SU-DHL-6 (cell line): ENCODE data around the gene PEX10.

ENCODE experiments used
- H2AFZ ChIP-seq: fragments of 200-600 bp; sonication (generic); 2 replicates; pipeline ENCODE4 v1.6.1; 2014; ENCODE audit warnings: low read depth, mild to moderate bottlenecking, moderate library complexity, mixed read lengths, antibody characterized with exemption, low read length; ENCODE audit not compliant: severe bottlenecking
- H3F3A ChIP-seq: fragments of 200-600 bp; shearing (Covaris generic); 2 replicates; pipeline ENCODE4 v1.6.0; 2016; ENCODE audit warnings: antibody characterized with exemption, mild to moderate bottlenecking; ENCODE audit not compliant: insufficient read depth
- H3K27ac ChIP-seq: fragments of 200-600 bp; sonication (generic); 2 replicates; pipeline ENCODE4 v1.5.1; 2016; ENCODE audit warnings: low read depth, mild to moderate bottlenecking, low read length, moderate library complexity, mixed read lengths
- H3K27me3 ChIP-seq: fragments of 200-600 bp; sonication (generic), shearing (Covaris generic); 2 replicates; pipeline ENCODE4 v1.6.0; 2014; ENCODE audit warnings: mild to moderate bottlenecking, low read length
- H3K36me3 ChIP-seq: fragments of 200-600 bp; sonication (generic); 2 replicates; pipeline ENCODE4 v1.6.1; 2014; ENCODE audit warnings: mild to moderate bottlenecking, low read length, mixed read lengths
- H3K4me2 ChIP-seq: fragments of 300-600, 200-600 bp; shearing (Covaris generic), sonication (generic); 2 replicates; pipeline ENCODE4 v1.6.0; 2014; ENCODE audit warnings: low read length, low read depth, mild to moderate bottlenecking; ENCODE audit not compliant: poor library complexity, severe bottlenecking
- H3K4me3 ChIP-seq: fragments of 200-600 bp; sonication (generic); 2 replicates; pipeline ENCODE4 v1.5.1; 2014; ENCODE audit warnings: antibody characterized with exemption, low read length, mild to moderate bottlenecking, mixed read lengths; ENCODE audit not compliant: insufficient read depth, poor library complexity, severe bottlenecking
- H3K79me2 ChIP-seq: fragments of 200-600 bp; sonication (generic); 2 replicates; pipeline ENCODE4 v1.6.1; 2014; ENCODE audit warnings: mild to moderate bottlenecking, low read length, moderate library complexity; ENCODE audit not compliant: insufficient read depth
- H3K9ac ChIP-seq: fragments of 200-600 bp; sonication (generic); 2 replicates; pipeline ENCODE4 v1.7.0; 2014; ENCODE audit warnings: mild to moderate bottlenecking, low read length
- H3K9me2 ChIP-seq: fragments of 200-600 bp; sonication (generic); replicated peaks from 2 replicates; pipeline ENCODE4 v1.6.1; 2014; ENCODE audit warnings: low read length; ENCODE audit not compliant: insufficient read depth
- H3K9me3 ChIP-seq: fragments of 200-600 bp; sonication (generic); 2 replicates; pipeline ENCODE4 v1.6.1; 2014; ENCODE audit warnings: low read length, mixed read lengths; ENCODE audit not compliant: insufficient read depth
- H4K20me1 ChIP-seq: fragments of 200-600 bp; sonication (generic); 2 replicates; pipeline ENCODE4 v1.6.1; 2014; ENCODE audit warnings: low read depth, mild to moderate bottlenecking, antibody characterized with exemption, low read length, moderate library complexity, mixed read lengths
- CTCF ChIP-seq: fragments of 200-600 bp; sonication (generic); IDR thresholded peaks from one replicate; pipeline ENCODE4 v1.5.1; 2017; ENCODE audit warnings: antibody characterized with exemption, mild to moderate bottlenecking, low read length, moderate library complexity; ENCODE audit not compliant: insufficient read depth, poor library complexity, severe bottlenecking
- EZH2phosphoT487 ChIP-seq: fragments of 200-600 bp; sonication (generic), shearing (Covaris generic); conservative IDR thresholded peaks from 2 replicates; pipeline ENCODE4 v1.6.1; 2018; ENCODE audit warnings: mild to moderate bottlenecking, antibody characterized with exemption, low read length, moderate library complexity, mixed read lengths

PEX10 gene

GRCh38 chr1:2452201-2452931 lies 40.0 kb upstream of the PEX10 start:
- H3K9me2 ChIP-seq, result no peaks in the 10 kb centered on the region
- no peaks in the 10 kb centered on the region for H3K9me3 ChIP-seq
- H3K4me2 ChIP-seq, result no peak overlapping the region
- no peaks in the 10 kb centered on the region for H3K36me3 ChIP-seq
- no peak overlapping the region for H3K27ac ChIP-seq
- no peaks in the 10 kb centered on the region for H3F3A ChIP-seq
- H2AFZ ChIP-seq, result no peak overlapping the region
- TF ChIP-seq CTCF, result no peak
- TF ChIP-seq EZH2phosphoT487, result no peak
- no peak overlapping the region for H3K4me3 ChIP-seq
- H3K79me2 ChIP-seq, result no peaks in the 10 kb centered on the region
- no peak overlapping the region for H3K9ac ChIP-seq
- no peaks in the 10 kb centered on the region for H3K27me3 ChIP-seq
- no peaks in the 10 kb centered on the region for H4K20me1 ChIP-seq

GRCh38 chr1:2451741-2452140 lies 39.4 kb upstream of the PEX10 start:
- H3K4me2 ChIP-seq, result no peak overlapping the region
- no peaks in the 10 kb centered on the region for H3K36me3 ChIP-seq
- no peak for TF ChIP-seq EZH2phosphoT487
- no peak for TF ChIP-seq CTCF
- no peak overlapping the region for H3K9ac ChIP-seq
- H3K27ac ChIP-seq, result no peak overlapping the region
- no peak overlapping the region for H2AFZ ChIP-seq
- H3K4me3 ChIP-seq, result no peak overlapping the region
- H3K9me3 ChIP-seq, result no peaks in the 10 kb centered on the region
- H3K9me2 ChIP-seq, result no peaks in the 10 kb centered on the region
- H3F3A ChIP-seq, result no peaks in the 10 kb centered on the region
- H3K79me2 ChIP-seq, result no peaks in the 10 kb centered on the region
- H4K20me1 ChIP-seq, result no peaks in the 10 kb centered on the region
- no peaks in the 10 kb centered on the region for H3K27me3 ChIP-seq

DNA sequence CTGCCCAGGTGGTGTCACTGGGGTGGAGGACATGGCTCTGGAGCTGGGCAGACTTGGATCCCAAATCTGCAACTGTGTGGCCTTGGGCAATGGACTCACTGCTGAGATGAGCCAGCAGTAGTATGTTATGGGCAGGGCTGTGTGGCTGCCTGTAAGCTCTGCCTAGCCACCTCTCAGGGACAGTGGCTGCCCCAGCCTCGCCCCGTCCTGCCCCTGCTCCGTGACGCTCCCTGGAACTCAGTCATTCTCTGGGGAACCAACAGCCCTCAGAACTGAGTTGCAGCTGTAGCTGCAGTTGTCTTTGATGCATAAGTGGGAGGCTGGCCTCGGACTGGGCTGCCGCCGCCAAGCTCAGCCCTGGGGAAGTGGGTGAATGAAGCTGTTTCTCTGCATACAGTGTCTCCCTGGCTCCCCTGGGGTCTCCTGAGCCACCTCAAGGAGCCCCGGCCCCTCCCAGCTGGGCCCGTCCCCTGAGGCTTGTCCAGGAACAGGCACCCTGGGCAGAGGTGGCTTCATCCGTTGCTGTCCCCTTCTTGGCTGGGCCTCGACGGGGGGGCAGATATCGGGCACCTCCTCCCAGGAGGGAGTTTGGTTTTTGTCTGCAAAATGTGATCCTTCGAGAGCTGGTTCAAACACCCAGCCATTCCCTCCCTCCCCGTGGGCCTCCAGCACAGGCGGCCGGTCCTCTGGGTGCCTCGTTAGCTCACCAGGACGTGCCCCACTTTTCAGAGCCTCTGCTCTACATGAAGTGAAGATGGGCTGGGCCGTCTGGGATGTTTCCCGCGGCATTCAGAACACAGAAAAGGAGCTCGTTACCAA lies 37.5 kb upstream of the PEX10 start:
- no peak overlapping the region for H3K4me2 ChIP-seq

More for the DNA sequence above, 37.5 kb upstream of the PEX10 start:
- Histone ChIP-seq H3K9me3 (no peaks in the 10 kb centered on the region), H3K79me2 (no peaks in the 10 kb centered on the region), H3K4me3 (no peak overlapping the region), H3K27me3 (no peaks in the 10 kb centered on the region), H3K27ac (no peak overlapping the region), H3K36me3 (no peaks in the 10 kb centered on the region), H3K9ac (no peak overlapping the region), H2AFZ (no peak overlapping the region), H3F3A (no peaks in the 10 kb centered on the region), H3K9me2 (no peaks in the 10 kb centered on the region), H4K20me1 (no peaks in the 10 kb centered on the region)
- no peak for TF ChIP-seq CTCF
- no peak for TF ChIP-seq EZH2phosphoT487
